ENCODE results near the gene C16orf74.
A peak's percentile ranks its signal among the peaks of the same experiment; 100 is the strongest.

C16orf74 gene

GRCh38 chr16:85673529-85674417 lies 77.1 kb downstream of the C16orf74 start:
- no peak for DNase-seq (ENCODE audit: low read depth)

GRCh38 chr16:85670840-85671239 lies 80.1 kb downstream of the C16orf74 start:
- no peak for DNase-seq (ENCODE audit: low read depth)

GRCh38 chr16:85668676-85669424 lies 82.0 kb downstream of the C16orf74 start:
- no peak for DNase-seq (ENCODE audit: low read depth)

- DNase-seq (ENCODE audit: low read depth): no peak
These were observed 83.0 kb downstream of the C16orf74 start for GRCh38 chr16:85667841-85668413.

- no peak for DNase-seq (ENCODE audit: low read depth)
These were observed 83.6 kb downstream of the C16orf74 start for GRCh38 chr16:85667261-85667660.

GRCh38 chr16:85665929-85666328 lies 85.0 kb downstream of the C16orf74 start:
- no peak for DNase-seq (ENCODE audit: low read depth)

GRCh38 chr16:85665373-85665740 lies 85.5 kb downstream of the C16orf74 start:
- DNase-seq (ENCODE audit: low read depth): no peak

- DNase-seq (ENCODE audit: low read depth): no peak
These were observed 86.1 kb downstream of the C16orf74 start for GRCh38 chr16:85664580-85665372.

- DNase-seq (ENCODE audit: low read depth): no peak
These were observed 87.0 kb downstream of the C16orf74 start for GRCh38 chr16:85663891-85664321.

- no peak for DNase-seq (ENCODE audit: low read depth)
These were observed 87.7 kb downstream of the C16orf74 start for GRCh38 chr16:85662976-85663830.

GRCh38 chr16:85662482-85662812 lies 88.4 kb downstream of the C16orf74 start:
- no peak for DNase-seq (ENCODE audit: low read depth)

GRCh38 chr16:85661740-85662481 lies 89.0 kb downstream of the C16orf74 start:
- DNase-seq (ENCODE audit: low read depth): no peak

GRCh38 chr16:85660843-85661739 lies 89.8 kb downstream of the C16orf74 start:
- DNase-seq (ENCODE audit: low read depth): no peak

GRCh38 chr16:85659805-85660511 lies 90.9 kb downstream of the C16orf74 start:
- DNase-seq (ENCODE audit: low read depth): peak; percentile 34

- DNase-seq (ENCODE audit: low read depth): no peak
These were observed 91.6 kb downstream of the C16orf74 start for GRCh38 chr16:85659336-85659735.

GRCh38 chr16:85658504-85659326 lies 92.2 kb downstream of the C16orf74 start:
- DNase-seq (ENCODE audit: low read depth): no peak

- no peak for DNase-seq (ENCODE audit: low read depth)
These were observed 92.9 kb downstream of the C16orf74 start for GRCh38 chr16:85657996-85658395.

Measured in stimulated activated CD8-positive, alpha-beta memory T cell treated with anti-CD3 and anti-CD28 coated beads, Interleukin-15, amount 100 ng/mL, for 1 hour (primary cell).